GM12873 (cell line): Measurements from ENCODE around the gene CADM2.

Source experiments
- CTCF ChIP-seq: IDR thresholded peaks from 2 replicates; pipeline ENCODE4 v1.5.1; 2012; ENCODE audit warnings: low read depth, mild to moderate bottlenecking, moderate library complexity, low read length, control low read depth; ENCODE audit not compliant: insufficient read depth; ENCODE audit errors: missing control alignments

The CADM2 gene

GRCh38 chr3:85041562-85042055 lies 82.8 kb downstream of the CADM2 start:
- no peak for TF ChIP-seq CTCF

GRCh38 chr3:85050821-85051220 lies 92.0 kb downstream of the CADM2 start:
- TF ChIP-seq CTCF, result no peak

- no peak for TF ChIP-seq CTCF
Observed at GRCh38 chr3:85051786-85052185, 93.0 kb downstream of the CADM2 start.

- TF ChIP-seq CTCF, result no peak
Observed at GRCh38 chr3:85053626-85054025, 94.8 kb downstream of the CADM2 start.

- TF ChIP-seq CTCF, result no peak
Observed at GRCh38 chr3:85054579-85054978, 95.8 kb downstream of the CADM2 start.

- no peak for TF ChIP-seq CTCF
Observed at GRCh38 chr3:85068911-85069310, 110.1 kb downstream of the CADM2 start.

GRCh38 chr3:85074003-85074402 lies 115.2 kb downstream of the CADM2 start:
- TF ChIP-seq CTCF, result no peak
